Measurements from ENCODE around the gene MAGEB17. TPM values are rescaled to one million over a fixed set of nuclear protein-coding genes. Genes with fewer than 3 reads are reported as not detected.
A peak's percentile ranks its signal among the peaks of the same experiment; 100 is the strongest.

MAGEB17 gene
- total and polyA plus RNA-seq, 8 donors = 0.08 TPM; not detected in 7

DNA sequence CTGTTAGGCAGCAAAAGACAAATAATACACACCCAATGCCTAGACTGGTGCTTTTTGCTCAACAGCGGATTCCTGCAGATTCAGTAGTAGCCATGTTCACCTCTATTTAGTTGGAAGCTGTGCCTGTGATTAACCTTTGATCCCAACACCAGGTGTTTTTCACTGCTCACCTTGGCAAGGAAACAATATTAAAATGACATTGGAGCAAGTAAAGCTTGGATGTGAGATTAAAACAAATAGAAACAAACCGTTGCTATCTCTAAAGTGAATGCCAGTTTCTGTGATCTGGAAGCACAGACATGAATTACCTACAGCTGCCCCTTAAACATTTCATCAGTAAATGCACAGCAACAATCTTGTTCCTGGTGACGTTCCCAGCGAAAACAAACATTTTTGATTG is 35.7 kb downstream of the MAGEB17 start:
- peak in 1 of 2 donors; percentile 20 for DNase-seq
- Histone ChIP-seq H3K27me3 (no peaks in the 10 kb centered on the region), H3K4me3 (no peak overlapping the region), H3K9me3 (no peaks in the 10 kb centered on the region), H3K36me3 (no peaks in the 10 kb centered on the region), H3K27ac (no peak overlapping the region), H3K4me1 (no peaks in the 10 kb centered on the region)
- no peak for TF ChIP-seq POLR2A (IDR thresholded peaks at IDR 0.05)
- no peak for TF ChIP-seq POLR2AphosphoS5 (IDR thresholded peaks at IDR 0.05)
- no peak for TF ChIP-seq EP300 (IDR thresholded peaks at IDR 0.05)
- TF ChIP-seq CTCF (IDR thresholded peaks at IDR 0.05) = no peak
- intact Hi-C loops (cut with DNase I; ENCODE audit: low total_unique reads) = no loop called here
- 33 to 51% (median 43%) methylated on average over 4 of the region's 4 CpGs for WGBS, 5 donors

DNA sequence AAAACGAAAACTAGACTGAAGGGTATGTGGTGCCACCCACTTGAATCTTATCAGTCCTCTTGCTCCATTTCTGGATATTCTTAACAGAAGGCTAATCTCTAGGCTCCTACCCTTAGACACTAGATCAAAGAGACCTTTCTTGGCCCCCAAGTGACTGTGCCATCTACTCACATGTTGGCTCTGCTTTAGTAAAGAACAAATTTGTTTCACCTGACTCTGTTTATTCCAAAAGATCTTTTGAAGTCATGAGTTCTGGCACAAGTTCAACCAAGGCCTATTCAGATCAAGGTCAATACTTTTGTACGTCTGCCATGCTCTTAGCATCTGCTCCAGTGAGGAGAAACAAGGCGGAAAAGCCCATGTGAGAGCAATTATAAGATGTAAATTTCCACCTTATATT is 37.3 kb downstream of the MAGEB17 start:
- Histone ChIP-seq H3K36me3 (no peaks in the 10 kb centered on the region), H3K4me1 (no peaks in the 10 kb centered on the region), H3K9me3 (no peaks in the 10 kb centered on the region), H3K27me3 (no peaks in the 10 kb centered on the region), H3K4me3 (no peak overlapping the region), H3K27ac (no peak overlapping the region)
- TF ChIP-seq POLR2A (IDR thresholded peaks at IDR 0.05) (no peak), CTCF (IDR thresholded peaks at IDR 0.05) (no peak), POLR2AphosphoS5 (IDR thresholded peaks at IDR 0.05) (no peak), EP300 (IDR thresholded peaks at IDR 0.05) (no peak)
- intact Hi-C loops (cut with DNase I; ENCODE audit: low total_unique reads) = no loop called here
- WGBS, 5 donors = 67 to 76% (median 74%) methylated on average over 3 of the region's 3 CpGs
- no peak for DNase-seq

DNA sequence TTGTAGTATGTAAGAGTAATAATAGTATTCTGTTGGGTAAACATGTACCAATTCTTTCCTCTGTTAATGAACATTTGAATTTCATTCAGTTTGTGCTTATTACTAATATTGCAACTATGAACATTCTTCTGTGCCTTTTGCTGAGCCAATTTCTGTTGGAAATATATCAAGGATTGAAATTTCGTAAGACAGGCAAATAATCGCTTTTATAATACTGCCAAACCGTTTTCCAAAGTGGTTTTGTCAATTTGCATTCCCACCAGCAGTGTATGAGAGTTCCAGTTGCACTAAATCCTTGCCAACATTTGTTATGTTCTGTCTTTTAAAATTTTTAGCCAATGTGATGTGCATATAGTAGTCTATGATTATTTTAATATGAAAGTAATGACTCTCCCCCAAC is 38.6 kb downstream of the MAGEB17 start:
- H3K9me3 ChIP-seq = no peaks in the 10 kb centered on the region
- no peak overlapping the region for H3K27ac ChIP-seq
- H3K4me1 ChIP-seq = no peaks in the 10 kb centered on the region
- no peaks in the 10 kb centered on the region for H3K36me3 ChIP-seq
- H3K27me3 ChIP-seq = no peaks in the 10 kb centered on the region
- 58 to 81% (median 67%) methylated on average over 3 of the region's 3 CpGs for WGBS, 5 donors
- TF ChIP-seq EP300 (IDR thresholded peaks at IDR 0.05) (no peak), POLR2A (IDR thresholded peaks at IDR 0.05) (no peak), POLR2AphosphoS5 (IDR thresholded peaks at IDR 0.05) (no peak), CTCF (IDR thresholded peaks at IDR 0.05) (no peak)
- H3K4me3 ChIP-seq = no peak overlapping the region
- DNase-seq = no peak
- intact Hi-C loops (cut with DNase I; ENCODE audit: low total_unique reads) = no loop called here

- Histone ChIP-seq H3K9me3 (no peaks in the 10 kb centered on the region), H3K36me3 (no peaks in the 10 kb centered on the region), H3K4me3 (no peak overlapping the region), H3K4me1 (no peaks in the 10 kb centered on the region), H3K27ac (no peak overlapping the region), H3K27me3 (no peaks in the 10 kb centered on the region)
- no peak for TF ChIP-seq POLR2AphosphoS5 (IDR thresholded peaks at IDR 0.05)
- no peak for TF ChIP-seq CTCF (IDR thresholded peaks at IDR 0.05)
- TF ChIP-seq EP300 (IDR thresholded peaks at IDR 0.05) = no peak
- no peak for TF ChIP-seq POLR2A (IDR thresholded peaks at IDR 0.05)
- WGBS, 5 donors = 45 to 73% (median 57%) methylated on average over 1 of the region's 1 CpG
- intact Hi-C loops (cut with DNase I; ENCODE audit: low total_unique reads) = no loop called here
- no peak for DNase-seq
These were observed 40.4 kb downstream of the MAGEB17 start for GRCh38 chrX:16207634-16208033.

All from stomach (tissue), 9 donors.